GM19467 (cell line): ENCODE data around the gene PIEZO1.

Experiments used
- ATAC-seq: cut with Tn5 transposase; IDR thresholded peaks from one replicate; pipeline ENCODE4 v1.9.1; 2021; ENCODE audit warnings: mild to moderate bottlenecking, moderate library complexity; ENCODE audit not compliant: unreplicated experiment

PIEZO1 gene

GRCh38 chr16:88738151-88739084, 46.6 kb downstream of the PIEZO1 start:
- ATAC-seq = no peak

- no peak for ATAC-seq
These were observed 47.5 kb downstream of the PIEZO1 start for GRCh38 chr16:88737298-88738150.

GRCh38 chr16:88736496-88736895, 48.5 kb downstream of the PIEZO1 start:
- no peak for ATAC-seq

- ATAC-seq = no peak
These were observed 48.9 kb downstream of the PIEZO1 start for GRCh38 chr16:88736088-88736487.

- ATAC-seq = no peak
These were observed 49.4 kb downstream of the PIEZO1 start for GRCh38 chr16:88735616-88736015.

- ATAC-seq = no peak
These were observed 49.9 kb downstream of the PIEZO1 start for GRCh38 chr16:88735121-88735520.

GRCh38 chr16:88734361-88734728, 50.7 kb downstream of the PIEZO1 start:
- ATAC-seq = no peak

- no peak for ATAC-seq
These were observed 51.2 kb downstream of the PIEZO1 start for GRCh38 chr16:88733630-88734360.

- ATAC-seq = no peak
These were observed 52.1 kb downstream of the PIEZO1 start for GRCh38 chr16:88732961-88733294.

GRCh38 chr16:88732172-88732960, 52.7 kb downstream of the PIEZO1 start:
- no peak for ATAC-seq

- no peak for ATAC-seq
These were observed 53.3 kb downstream of the PIEZO1 start for GRCh38 chr16:88731699-88732098.

GRCh38 chr16:88730632-88731607, 54.1 kb downstream of the PIEZO1 start:
- no peak for ATAC-seq

GRCh38 chr16:88727871-88728270, 57.1 kb downstream of the PIEZO1 start:
- no peak for ATAC-seq

- ATAC-seq = no peak
These were observed 58.0 kb downstream of the PIEZO1 start for GRCh38 chr16:88726981-88727380.

- ATAC-seq = no peak
These were observed 58.6 kb downstream of the PIEZO1 start for GRCh38 chr16:88726408-88726749.

- no peak for ATAC-seq
These were observed 59.2 kb downstream of the PIEZO1 start for GRCh38 chr16:88725609-88726407.

GRCh38 chr16:88724855-88725555, 60.0 kb downstream of the PIEZO1 start:
- no peak for ATAC-seq

GRCh38 chr16:88723911-88724310, 61.1 kb downstream of the PIEZO1 start:
- ATAC-seq = no peak
